Prostate gland (tissue), 2 donors: Measurements from ENCODE around the gene FGF19.

ENCODE experiments used
- POLR2AphosphoS5 ChIP-seq: sonication (generic); formaldehyde crosslinking; IDR thresholded peaks from one replicate; pipeline ENCODE4 v1.6.1; 2017; ENCODE audit warnings: antibody characterized with exemption
- TF ChIP-seq, protein P1 (sequence below), 4 experiments: fragments of 200-600 bp in 2 of 4; fragments of 450-650 bp in 2 of 4; sonication (generic) in 2 of 4; IDR thresholded peaks; 1 replicate in 3 of 4; 2 replicates in 1 of 4; pipeline ENCODE4 v1.5.1; 2016 to 2019; ENCODE audit warnings: antibody characterized with exemption in 4 of 4, mild to moderate bottlenecking in 2 of 4, moderate library complexity in 2 of 4

- TF ChIP-seq POLR2AphosphoS5 = no peak
- TF ChIP-seq, protein P1, sequence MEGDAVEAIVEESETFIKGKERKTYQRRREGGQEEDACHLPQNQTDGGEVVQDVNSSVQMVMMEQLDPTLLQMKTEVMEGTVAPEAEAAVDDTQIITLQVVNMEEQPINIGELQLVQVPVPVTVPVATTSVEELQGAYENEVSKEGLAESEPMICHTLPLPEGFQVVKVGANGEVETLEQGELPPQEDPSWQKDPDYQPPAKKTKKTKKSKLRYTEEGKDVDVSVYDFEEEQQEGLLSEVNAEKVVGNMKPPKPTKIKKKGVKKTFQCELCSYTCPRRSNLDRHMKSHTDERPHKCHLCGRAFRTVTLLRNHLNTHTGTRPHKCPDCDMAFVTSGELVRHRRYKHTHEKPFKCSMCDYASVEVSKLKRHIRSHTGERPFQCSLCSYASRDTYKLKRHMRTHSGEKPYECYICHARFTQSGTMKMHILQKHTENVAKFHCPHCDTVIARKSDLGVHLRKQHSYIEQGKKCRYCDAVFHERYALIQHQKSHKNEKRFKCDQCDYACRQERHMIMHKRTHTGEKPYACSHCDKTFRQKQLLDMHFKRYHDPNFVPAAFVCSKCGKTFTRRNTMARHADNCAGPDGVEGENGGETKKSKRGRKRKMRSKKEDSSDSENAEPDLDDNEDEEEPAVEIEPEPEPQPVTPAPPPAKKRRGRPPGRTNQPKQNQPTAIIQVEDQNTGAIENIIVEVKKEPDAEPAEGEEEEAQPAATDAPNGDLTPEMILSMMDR (IDR thresholded peaks at IDR 0.05) = no peak
Measured at GRCh38 chr11:69680688-69681087, 23.1 kb downstream of the FGF19 start.
